ENCODE results near the gene ZDHHC14.
A peak's percentile ranks its signal among the peaks of the same experiment; 100 is the strongest.
"Not testable (repeated sequence)": the region's sequence is repeated elsewhere in the genome, so short reads cannot be mapped to it uniquely, and the experiment has no call there.

ZDHHC14 gene

DNA sequence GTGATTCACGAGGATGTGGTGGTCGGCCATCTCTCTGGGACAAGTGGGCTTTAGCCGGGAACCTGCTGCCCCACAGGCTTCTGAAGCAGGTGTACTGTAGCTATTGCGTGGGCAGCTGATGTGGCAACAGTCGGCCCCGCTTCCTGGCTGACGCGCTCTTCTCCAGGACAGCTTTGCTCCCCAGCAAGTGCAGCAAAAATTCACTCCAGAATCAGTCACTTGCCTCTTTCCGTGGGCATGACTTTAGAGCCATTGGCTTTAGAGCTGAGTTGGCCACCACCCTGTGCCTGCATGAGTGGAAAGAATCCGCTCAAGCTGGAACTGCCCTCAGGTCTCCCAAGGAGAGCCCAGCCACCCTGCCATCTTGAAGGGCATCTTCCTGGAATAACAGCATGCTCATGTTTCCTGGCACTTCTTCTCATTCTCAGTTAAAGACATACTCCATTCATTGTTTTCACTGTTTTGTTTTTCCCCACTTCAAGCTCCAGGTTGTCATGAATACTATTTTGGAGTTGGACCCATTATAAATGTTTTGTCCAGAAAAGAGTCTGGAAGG is 178.3 kb downstream of the ZDHHC14 start:
- Histone ChIP-seq H4K20me1 (no peaks in the 10 kb centered on the region), H3K27me3 (no peaks in the 10 kb centered on the region), H3K9ac (no peak overlapping the region), H3K36me3 (peaks cover 0 to 8% (median 0%) of the 10 kb centered on the region in 11 experiments; a peak in 4 of 22 replicates), H3K27ac (no peak overlapping the region), H3K4me3 (no peak overlapping the region), H3K4me2 (peak overlapping the region in 5 of 11 experiments; percentile 5 to 85 (median 24); a peak in 3 of 22 replicates), H3K9me3 (replicated peaks in 1 of 11) (no peaks in the 10 kb centered on the region), H3K4me1 (peaks cover 48 to 78% (median 55%) of the 10 kb centered on the region in 10 experiments)
- TF ChIP-seq Cebpa-rat (IDR thresholded peaks at IDR 0.05) = no peak

DNA sequence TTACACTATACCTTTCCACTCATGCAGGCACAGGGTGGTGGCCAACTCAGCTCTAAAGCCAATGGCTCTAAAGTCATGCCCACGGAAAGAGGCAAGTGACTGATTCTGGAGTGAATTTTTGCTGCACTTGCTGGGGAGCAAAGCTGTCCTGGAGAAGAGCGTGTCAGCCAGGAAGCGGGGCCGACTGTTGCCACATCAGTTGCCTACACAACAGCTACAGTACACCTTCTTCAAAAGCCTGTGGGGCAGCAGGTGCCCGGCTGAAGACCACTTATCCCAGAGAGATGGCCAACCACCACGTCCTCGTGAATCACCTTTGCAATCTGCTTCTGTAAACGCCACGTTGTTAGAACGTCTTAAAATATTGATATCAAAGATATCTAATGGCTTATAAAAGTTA is 179.1 kb downstream of the ZDHHC14 start:
- not testable (repeated sequence) for H3K9me3 ChIP-seq (replicated peaks in 1 of 11); H3K4me2 ChIP-seq; H3K27ac ChIP-seq; H3K4me3 ChIP-seq; H3K27me3 ChIP-seq; H3K36me3 ChIP-seq; H4K20me1 ChIP-seq; H3K9ac ChIP-seq
- H3K4me1 ChIP-seq = peaks cover 48 to 84% (median 56%) of the 10 kb centered on the region in 10 experiments

DNA sequence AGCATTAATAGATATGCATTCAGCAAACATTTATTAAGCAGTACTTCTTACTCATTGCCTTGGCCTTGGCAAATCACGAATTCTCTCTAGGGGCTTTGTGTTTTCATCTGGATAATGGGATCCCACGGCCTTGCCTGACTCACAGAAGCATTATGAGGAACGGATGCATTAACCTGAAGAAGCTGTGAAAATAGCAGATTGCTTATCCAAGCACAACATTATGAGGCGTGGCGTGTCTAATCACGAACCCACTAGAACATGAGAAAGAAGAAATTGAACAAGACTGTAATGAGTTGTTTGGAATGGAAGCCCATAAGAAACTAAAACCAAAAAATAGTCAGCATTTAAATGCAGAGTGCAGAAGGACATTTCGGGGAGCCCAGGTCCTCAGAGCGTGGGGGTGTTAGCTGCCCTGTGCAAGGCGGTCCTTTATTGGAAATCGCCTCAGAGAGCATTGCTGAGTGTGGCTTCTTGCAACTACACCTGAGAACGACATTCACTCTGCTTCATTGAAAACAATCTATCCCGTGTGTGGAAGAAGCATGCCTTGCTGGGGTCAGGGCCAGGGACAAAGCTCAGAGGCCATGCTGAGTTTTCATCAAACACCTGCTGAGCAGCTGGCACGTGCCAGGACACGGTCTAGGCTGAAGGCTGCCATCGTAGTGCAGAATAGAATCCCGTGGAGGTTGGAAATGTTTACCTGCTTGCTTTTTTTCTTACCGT is 179.9 kb downstream of the ZDHHC14 start:
- H3K27me3 ChIP-seq = no peaks in the 10 kb centered on the region
- peak overlapping the region in 7 of 11 experiments; percentile 43 to 74 (median 63); a peak in 7 of 22 replicates for H3K4me2 ChIP-seq
- H3K9me3 ChIP-seq (replicated peaks in 1 of 11) = no peaks in the 10 kb centered on the region
- no peak for TF ChIP-seq Cebpa-rat (IDR thresholded peaks at IDR 0.05)
- peaks cover 0 to 8% (median 0%) of the 10 kb centered on the region in 11 experiments; a peak in 4 of 22 replicates for H3K36me3 ChIP-seq
- H3K4me3 ChIP-seq = no peak overlapping the region
- no peaks in the 10 kb centered on the region for H4K20me1 ChIP-seq
- no peak overlapping the region for H3K27ac ChIP-seq
- H3K9ac ChIP-seq = no peak overlapping the region
- H3K4me1 ChIP-seq = peaks cover 48 to 84% (median 56%) of the 10 kb centered on the region in 10 experiments

DNA sequence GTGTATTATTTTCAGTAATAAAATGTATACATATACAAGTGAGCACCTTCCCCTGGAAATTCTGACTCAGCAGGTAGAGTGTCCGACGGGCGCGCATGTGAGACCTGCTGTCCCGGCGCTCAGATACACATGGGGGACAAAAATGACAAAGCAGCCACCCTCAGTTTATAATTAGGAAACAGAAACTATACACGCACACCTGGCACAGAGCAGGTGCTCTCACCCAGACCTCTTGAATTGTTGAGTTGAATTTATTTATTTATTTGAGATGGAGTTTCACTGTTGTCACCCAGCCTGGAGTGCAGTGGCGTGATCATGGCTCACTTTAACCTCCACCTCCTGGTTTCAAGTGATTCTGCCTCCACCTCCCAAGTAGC is 180.4 kb downstream of the ZDHHC14 start:
- H3K4me2 ChIP-seq = peak overlapping the region in 10 of 11 experiments; percentile 25 to 74 (median 59); a peak in 16 of 22 replicates

DNA sequence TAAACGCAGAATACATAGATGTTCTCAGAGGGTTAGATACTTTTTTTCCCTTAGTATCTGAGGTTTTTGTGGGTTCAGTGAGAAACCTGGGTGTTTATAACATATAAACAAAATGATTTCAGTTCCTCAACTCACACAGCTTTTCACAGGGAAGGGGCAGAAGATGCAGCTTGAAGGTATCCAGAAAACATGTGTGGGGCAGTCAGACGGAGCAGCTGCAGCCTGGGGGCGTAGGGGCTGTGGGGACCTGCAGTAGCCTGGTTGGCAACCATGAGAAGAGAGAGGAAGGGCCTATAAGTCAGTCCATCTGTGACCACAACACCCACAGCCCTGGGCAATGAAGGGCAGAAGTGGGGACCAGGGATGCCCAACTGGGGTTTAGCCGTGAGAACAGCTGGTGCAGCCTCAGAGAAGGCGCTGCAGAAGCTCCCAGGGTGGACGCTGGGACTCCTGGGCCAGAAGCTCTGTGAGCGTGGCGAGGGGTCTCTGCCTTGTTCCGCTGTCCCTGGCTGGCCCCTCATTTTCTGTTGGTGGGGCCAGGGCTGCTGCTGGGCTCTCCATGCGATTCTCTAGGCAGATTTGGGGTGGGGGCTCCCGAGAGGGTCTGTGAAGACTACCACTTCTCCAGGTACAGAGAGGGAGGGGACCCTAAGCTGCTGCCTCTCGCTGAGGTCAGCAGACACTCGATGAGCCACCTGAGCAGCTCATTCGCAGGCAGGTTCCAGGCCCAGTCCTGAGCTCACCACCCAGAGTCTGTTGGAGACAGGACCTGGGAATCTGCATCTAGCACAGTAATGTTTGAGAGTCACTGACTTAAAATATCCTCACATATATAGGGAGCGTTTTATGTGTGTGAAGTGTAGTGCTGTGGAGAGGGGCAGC is 181.2 kb downstream of the ZDHHC14 start:
- Histone ChIP-seq H3K27ac (peak overlapping the region in 7 of 11 experiments; percentile 13 to 52 (median 34); a peak in 12 of 22 replicates), H3K36me3 (peaks cover 0 to 13% (median 0%) of the 10 kb centered on the region in 11 experiments; a peak in 5 of 22 replicates), H3K4me3 (no peak overlapping the region), H3K4me2 (peak overlapping the region; percentile 25 to 74 (median 55); a peak in 21 of 22 replicates), H3K9me3 (replicated peaks in 1 of 11) (peaks cover 0 to 9% (median under 1%) of the 10 kb centered on the region in 11 experiments; a peak in 6 of 22 replicates), H3K4me1 (peaks cover 39 to 78% (median 48%) of the 10 kb centered on the region in 10 experiments), H3K27me3 (no peaks in the 10 kb centered on the region), H4K20me1 (no peaks in the 10 kb centered on the region), H3K9ac (peak overlapping the region in 2 of 11 experiments; percentile 6 to 37; a peak in 2 of 22 replicates)
- TF ChIP-seq Cebpa-rat (IDR thresholded peaks at IDR 0.05) = no peak

More for the DNA sequence above, 180.4 kb downstream of the ZDHHC14 start:
- Histone ChIP-seq H3K4me1 (peaks cover 46 to 84% (median 55%) of the 10 kb centered on the region in 10 experiments), H3K9me3 (replicated peaks in 1 of 11) (0 out of 22 replicates have a peak, but pooled peaks cover 0 to under 1% (median 0%) of the 10 kb centered on the region in 11 experiments), H3K27me3 (no peaks in the 10 kb centered on the region), H4K20me1 (no peaks in the 10 kb centered on the region), H3K36me3 (peaks cover 0 to 8% (median 0%) of the 10 kb centered on the region in 11 experiments; a peak in 4 of 22 replicates), H3K9ac (no peak overlapping the region; a peak in 1 of 22 replicates), H3K4me3 (no peak overlapping the region), H3K27ac (no peak overlapping the region)
- no peak for TF ChIP-seq Cebpa-rat (IDR thresholded peaks at IDR 0.05)

DNA sequence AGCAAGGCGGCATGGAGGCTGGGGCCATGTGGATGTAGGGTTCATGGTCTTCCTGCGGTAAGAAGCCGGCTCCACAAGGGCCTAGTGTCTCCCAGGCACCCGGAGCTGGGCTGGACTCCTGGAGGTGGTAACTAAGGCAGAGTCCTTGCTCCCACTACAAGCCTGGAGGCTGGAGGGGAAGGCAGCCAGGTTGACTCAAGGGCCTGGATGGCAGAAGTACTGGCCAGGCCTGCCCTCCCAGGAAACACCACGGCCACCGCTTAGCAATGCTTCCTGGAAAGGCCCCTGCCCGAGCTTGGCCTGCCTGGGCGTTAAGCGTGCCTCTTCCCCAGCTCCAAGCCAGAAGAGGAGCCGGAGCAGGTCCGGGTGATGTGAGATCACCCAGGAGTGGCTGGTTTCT is 182.0 kb downstream of the ZDHHC14 start:
- Histone ChIP-seq H3K4me1 (peaks cover 30 to 70% (median 39%) of the 10 kb centered on the region in 10 experiments), H3K9ac (peak overlapping the region in 7 of 11 experiments; percentile 3 to 57 (median 39); a peak in 6 of 22 replicates), H3K4me2 (peak overlapping the region in 9 of 11 experiments; percentile 22 to 74 (median 60); a peak in 18 of 22 replicates), H3K4me3 (no peak overlapping the region), H4K20me1 (no peaks in the 10 kb centered on the region), H3K27ac (peak overlapping the region in 8 of 11 experiments; percentile 44 to 70 (median 64); a peak in 16 of 22 replicates), H3K36me3 (peaks cover 0 to 21% (median 0%) of the 10 kb centered on the region in 11 experiments; a peak in 5 of 22 replicates), H3K27me3 (no peaks in the 10 kb centered on the region), H3K9me3 (replicated peaks in 1 of 11) (peaks cover 3 to 17% (median 9%) of the 10 kb centered on the region in 11 experiments; a peak in 13 of 22 replicates)
- no peak for TF ChIP-seq Cebpa-rat (IDR thresholded peaks at IDR 0.05)

DNA sequence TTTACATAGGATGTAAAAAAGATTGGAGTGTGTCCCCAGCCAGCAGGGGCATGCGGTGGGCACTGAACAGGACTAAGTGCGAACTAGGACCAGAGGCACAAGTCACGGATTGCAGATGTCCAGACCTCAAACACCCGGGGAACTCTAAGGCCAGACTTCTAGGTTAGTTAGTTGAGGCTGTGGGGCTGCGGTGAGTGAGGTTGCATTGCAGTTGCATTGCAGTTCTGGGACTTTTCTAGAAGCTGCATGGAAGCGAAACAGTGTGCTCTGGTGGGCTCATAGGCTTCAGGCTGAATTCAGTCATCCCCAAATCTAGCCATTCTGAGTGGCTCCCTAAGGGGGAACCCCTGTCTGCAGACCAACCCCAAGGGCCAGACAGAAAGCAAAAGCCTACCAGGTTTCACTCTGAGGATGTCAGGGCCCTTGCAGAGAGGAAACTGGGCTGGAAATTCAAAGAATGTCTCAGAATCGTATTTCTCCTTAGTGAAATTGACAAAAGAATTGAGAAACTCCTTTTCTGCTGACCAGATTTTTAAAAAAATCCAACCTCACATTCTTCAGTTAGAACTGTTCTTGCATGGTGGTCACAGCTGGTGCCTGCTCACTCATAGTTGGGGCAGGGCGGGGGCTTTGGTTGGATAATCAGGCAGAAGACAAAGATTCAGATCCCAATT is 182.8 kb downstream of the ZDHHC14 start:
- H4K20me1 ChIP-seq = no peaks in the 10 kb centered on the region

DNA sequence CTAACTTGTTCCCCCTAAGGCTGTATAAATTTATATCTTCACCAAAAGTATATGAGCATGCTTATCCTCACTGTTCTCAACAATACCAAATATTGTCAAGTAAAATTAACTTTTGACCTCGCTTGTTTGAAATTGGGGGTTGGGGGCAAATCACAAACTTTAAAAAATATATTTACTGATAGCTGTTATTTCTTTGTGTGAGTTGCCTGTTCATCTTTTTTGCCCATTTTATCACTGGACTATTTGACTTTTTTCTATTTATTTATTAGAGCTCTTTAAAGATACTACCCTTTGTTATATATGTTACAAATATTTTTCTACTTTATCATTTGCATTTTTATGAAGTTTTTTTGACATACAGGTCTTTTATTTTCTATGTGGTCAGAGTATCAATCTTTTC is 187.7 kb downstream of the ZDHHC14 start:
- peaks cover 12 to 29% (median 18%) of the 10 kb centered on the region in 11 experiments; a peak in 19 of 22 replicates for H3K9me3 ChIP-seq (replicated peaks in 1 of 11)
- no peak overlapping the region for H3K4me2 ChIP-seq
- H3K27me3 ChIP-seq = no peaks in the 10 kb centered on the region
- H3K27ac ChIP-seq = no peak overlapping the region
- peaks cover 15 to 52% (median 39%) of the 10 kb centered on the region in 10 experiments for H3K4me1 ChIP-seq
- TF ChIP-seq Cebpa-rat (IDR thresholded peaks at IDR 0.05) = no peak
- H3K36me3 ChIP-seq = peaks cover 0 to 18% (median 0%) of the 10 kb centered on the region in 11 experiments; a peak in 3 of 22 replicates
- H3K9ac ChIP-seq = no peak overlapping the region
- no peaks in the 10 kb centered on the region for H4K20me1 ChIP-seq
- no peak overlapping the region for H3K4me3 ChIP-seq

More for the DNA sequence above, 182.8 kb downstream of the ZDHHC14 start:
- H3K4me2 ChIP-seq = peak overlapping the region; percentile 2 to 74 (median 60); a peak in 20 of 22 replicates
- no peaks in the 10 kb centered on the region for H3K27me3 ChIP-seq
- H3K36me3 ChIP-seq = peaks cover 0 to 21% (median 0%) of the 10 kb centered on the region in 11 experiments; a peak in 5 of 22 replicates
- peak overlapping the region in 6 of 11 experiments; percentile 3 to 57 (median 44); a peak in 8 of 22 replicates for H3K9ac ChIP-seq
- peaks cover 28 to 63% (median 35%) of the 10 kb centered on the region in 10 experiments for H3K4me1 ChIP-seq
- H3K4me3 ChIP-seq = no peak overlapping the region
- TF ChIP-seq Cebpa-rat (IDR thresholded peaks at IDR 0.05) = 0 out of 22 replicates have a peak, but pooled peaks of 1 of the 11 experiments have one; percentile 13
- peak overlapping the region in 8 of 11 experiments; percentile 44 to 70 (median 64); a peak in 16 of 22 replicates for H3K27ac ChIP-seq
- H3K9me3 ChIP-seq (replicated peaks in 1 of 11) = peaks cover 8 to 22% (median 15%) of the 10 kb centered on the region in 11 experiments; a peak in 18 of 22 replicates

All from BLaER1 treated with 17β-estradiol and CSF1 and Interleukin-3, amounts not matched to agents 10 nM and 100 nM (cell line).